Stimulated activated CD4-positive, alpha-beta T cell treated with anti-CD3 and anti-CD28 coated beads, Interleukin-4, amount 100 ng/mL, for 48 hours (primary cell): ENCODE results near the gene SCUBE1.
A peak's percentile ranks its signal among the peaks of the same experiment; 100 is the strongest.

Experiments
- DNase-seq, 2 donors: peaks; one replicate each; pipeline ENCODE4 v3.0.0-alpha.2; 2020; ENCODE audit warnings: low read depth in 2 of 2

SCUBE1 gene

GRCh38 chr22:43155789-43156188 lies 187.4 kb downstream of the SCUBE1 start:
- no peak for DNase-seq

DNA sequence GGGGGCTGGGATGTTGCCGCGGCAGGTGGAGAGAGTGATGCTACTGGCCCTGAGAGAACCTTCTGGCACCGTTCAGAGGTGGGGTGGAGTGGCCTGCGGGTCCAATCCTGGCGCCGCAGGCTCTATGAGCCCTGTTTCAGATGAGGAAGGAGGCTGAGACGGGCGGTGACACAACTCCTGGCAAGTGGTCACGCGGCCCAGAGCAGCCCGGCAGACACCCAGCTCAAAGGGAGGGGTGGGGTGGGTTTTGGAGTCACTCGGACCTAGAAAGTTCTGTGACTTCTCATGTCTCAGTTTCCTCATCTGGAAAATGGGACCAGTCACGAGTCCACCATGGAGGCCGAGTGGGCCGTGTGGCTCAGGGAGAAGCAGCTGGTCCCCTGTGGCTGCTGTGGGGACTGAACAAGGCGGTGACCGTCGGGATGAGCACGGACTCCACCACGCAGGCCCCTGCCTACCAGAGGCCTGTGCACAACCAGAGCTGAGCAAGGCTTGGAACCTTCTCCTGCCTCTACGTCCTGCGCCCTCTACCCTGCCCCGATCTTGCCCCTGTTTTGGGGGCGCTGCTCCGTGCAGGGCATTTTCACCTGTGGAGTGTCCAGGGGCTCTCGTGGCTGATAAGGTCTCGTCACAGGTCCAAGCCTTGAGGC lies 188.2 kb downstream of the SCUBE1 start:
- no peak for DNase-seq

- no peak for DNase-seq
Measured at GRCh38 chr22:43153899-43154298, 189.3 kb downstream of the SCUBE1 start.

- peak; percentile 38 to 42 for DNase-seq
Measured at GRCh38 chr22:43152357-43153071, 190.7 kb downstream of the SCUBE1 start.

DNA sequence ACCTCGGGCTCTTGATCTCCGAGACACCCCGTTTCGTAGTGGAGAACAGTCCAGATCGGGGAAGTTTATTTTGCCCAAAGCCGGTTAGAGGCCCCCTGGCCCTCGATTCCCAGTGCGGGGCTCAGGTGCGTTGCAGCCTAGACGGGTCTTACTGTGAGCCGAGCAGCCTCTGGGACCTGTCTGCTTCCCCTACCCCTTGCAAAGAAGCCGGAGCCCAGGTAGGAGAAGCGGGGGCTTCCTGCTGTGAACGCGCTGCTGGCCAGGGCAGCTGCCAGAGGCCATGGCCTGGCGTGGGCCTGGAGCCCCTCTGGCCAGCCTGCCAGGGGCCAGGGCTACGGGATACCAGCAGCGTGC lies 191.2 kb downstream of the SCUBE1 start:
- DNase-seq = no peak

DNA sequence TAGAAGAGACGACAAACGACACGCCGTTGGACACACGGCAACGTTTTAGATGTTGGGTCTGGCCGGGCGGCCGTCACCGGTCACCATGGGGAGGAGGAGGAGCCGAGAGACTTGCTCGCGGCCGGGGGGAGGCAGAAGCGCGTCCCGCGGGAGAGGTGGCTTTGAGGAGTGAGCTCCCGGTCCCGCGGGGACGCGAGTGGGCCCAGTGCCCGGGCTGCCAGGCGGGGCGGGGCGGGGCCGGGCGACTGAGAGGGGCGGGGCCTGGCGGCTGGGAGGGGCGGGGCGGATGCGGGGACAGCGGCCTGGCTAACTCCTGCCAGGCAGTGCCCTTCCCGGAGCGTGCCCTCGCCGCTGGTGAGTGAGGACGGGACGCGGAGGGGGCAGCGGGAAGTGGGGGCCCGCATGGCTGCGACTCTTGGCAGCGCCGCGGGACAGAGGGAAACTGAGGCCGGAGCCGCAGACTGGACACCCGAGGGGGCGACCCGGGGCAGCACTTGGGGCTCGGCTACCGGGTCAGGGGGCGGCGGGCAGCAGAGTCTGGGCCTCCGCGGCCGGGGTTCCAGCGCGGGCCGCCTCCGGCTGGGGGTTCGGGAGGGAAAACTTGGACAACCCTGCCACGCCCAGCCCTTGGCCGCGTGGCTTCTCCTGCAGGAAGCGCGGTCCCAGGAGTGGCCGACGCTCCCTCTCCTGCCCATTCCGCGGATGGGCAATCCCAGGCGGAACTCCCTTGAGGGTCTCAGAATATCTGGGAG lies 191.7 kb downstream of the SCUBE1 start, which contains the start of gene TSPO:
Gene TSPO, plus strand, starts transcription at position 309 of the 752 bp plus-strand sequence. CDS start 7,680 bp downstream, outside the sequence.
- peak; percentile 58 to 66 for DNase-seq

- DNase-seq = no peak
Measured at GRCh38 chr22:43150731-43151206, 192.4 kb downstream of the SCUBE1 start.

GRCh38 chr22:43148581-43148980 lies 194.6 kb downstream of the SCUBE1 start:
- no peak for DNase-seq

DNA sequence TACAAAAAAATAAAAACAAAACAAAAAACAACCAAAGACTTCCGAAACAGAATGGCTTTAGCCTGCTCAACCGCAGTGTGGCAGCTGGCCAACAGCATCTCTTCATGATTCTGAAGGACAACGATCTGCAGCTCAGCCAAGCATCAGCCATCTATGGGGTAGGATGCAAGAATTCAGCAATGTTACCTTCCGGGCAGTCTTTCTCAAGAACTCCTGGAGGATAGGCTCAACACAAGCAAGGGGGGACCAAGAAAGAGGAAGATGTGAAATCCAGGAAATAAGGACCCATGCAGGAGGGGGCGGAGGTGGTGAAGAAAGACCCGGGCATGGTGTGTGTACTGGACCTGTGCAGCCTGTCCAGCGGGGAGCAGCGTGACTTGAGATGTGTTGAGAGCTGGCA lies 195.4 kb downstream of the SCUBE1 start:
- DNase-seq = no peak
